Measurements from ENCODE around the gene LIN7C. TPM values are rescaled to one million over a fixed set of nuclear protein-coding genes. Genes with fewer than 3 reads are reported as not detected.
A peak's percentile ranks its signal among the peaks of the same experiment; 100 is the strongest.

Gene LIN7C
- total and polyA plus RNA-seq, 9 of the 15 experiments (the other 6 are each of a cell fraction or from before 2014, with no cell fraction given) = 10.8 to 52.7 (median 21.5) TPM

- TF ChIP-seq HDAC1 (IDR thresholded peaks at IDR 0.05) (peak in 1 of 2 experiments; percentile 42; a peak in 2 of 4 replicates), ZFX (CRISPR knock-in tag; IDR thresholded peaks at IDR 0.05) (peak; percentile 87), NEUROD1 (IDR thresholded peaks at IDR 0.05; ENCODE audit: borderline replicate concordance, low read depth, low read length, partially characterized antibody) (peak; percentile 22), ZHX1 (conservative IDR thresholded peaks at IDR 0.05; ENCODE audit: low read length) (no peak), BHLHE40 (IDR thresholded peaks at IDR 0.05; ENCODE audit: low read length) (peak; percentile 50; the same call in 1 of the 2 replicates), PPARD (CRISPR knock-in tag; IDR thresholded peaks at IDR 0.05) (no peak), ZNF696 (CRISPR knock-in tag; conservative IDR thresholded peaks at IDR 0.05) (no peak), FOXJ2 (tag; IDR thresholded peaks at IDR 0.05) (no peak), ELF1 (tag; IDR thresholded peaks at IDR 0.05) (peak; percentile 80), POLR2G (IDR thresholded peaks at IDR 0.05; ENCODE audit: low read depth, low read length) (peak; percentile 96), BCLAF1 (IDR thresholded peaks at IDR 0.05; ENCODE audit: borderline replicate concordance in 1 of 2, control insufficient read depth in 1 of 2, low read depth in 2 of 2, low read length in 1 of 2) (no peak), RBM25 (IDR thresholded peaks at IDR 0.05; ENCODE audit: low read depth, low read length, severe bottlenecking) (peak; percentile 46), MLLT1 (IDR thresholded peaks at IDR 0.05) (peak in 1 of 2 experiments; percentile 50; a peak in 1 of 4 replicates), FOXM1 (IDR thresholded peaks at IDR 0.05; ENCODE audit: low read depth) (no peak), FOXM1 (CRISPR knock-in tag; IDR thresholded peaks at IDR 0.05; ENCODE audit: low read depth) (no peak), ZC3H8 (IDR thresholded peaks at IDR 0.05) (no peak), GATAD2B (IDR thresholded peaks at IDR 0.05; ENCODE audit: borderline replicate concordance) (no peak), POLR2H (tag; IDR thresholded peaks at IDR 0.05; ENCODE audit: low read depth) (peak; percentile 92), ZBTB17 (CRISPR knock-in tag; IDR thresholded peaks at IDR 0.05) (no peak), TARDBP (IDR thresholded peaks at IDR 0.05) (peak; percentile 61; the same call in 1 of the 2 replicates), ZBTB8A (IDR thresholded peaks at IDR 0.05; ENCODE audit: partially characterized antibody) (no peak)
Measured at GRCh38 chr11:27506200-27507182, at the start of gene LIN7C (continued).
